GM18519 (cell line): ENCODE data around the gene CHMP6.

ENCODE experiments used
- ATAC-seq: cut with Tn5 transposase; IDR thresholded peaks from one replicate; pipeline ENCODE4 v1.9.1; 2021; ENCODE audit warnings: mild to moderate bottlenecking, moderate library complexity; ENCODE audit not compliant: unreplicated experiment, low FRiP score

CHMP6 gene

DNA sequence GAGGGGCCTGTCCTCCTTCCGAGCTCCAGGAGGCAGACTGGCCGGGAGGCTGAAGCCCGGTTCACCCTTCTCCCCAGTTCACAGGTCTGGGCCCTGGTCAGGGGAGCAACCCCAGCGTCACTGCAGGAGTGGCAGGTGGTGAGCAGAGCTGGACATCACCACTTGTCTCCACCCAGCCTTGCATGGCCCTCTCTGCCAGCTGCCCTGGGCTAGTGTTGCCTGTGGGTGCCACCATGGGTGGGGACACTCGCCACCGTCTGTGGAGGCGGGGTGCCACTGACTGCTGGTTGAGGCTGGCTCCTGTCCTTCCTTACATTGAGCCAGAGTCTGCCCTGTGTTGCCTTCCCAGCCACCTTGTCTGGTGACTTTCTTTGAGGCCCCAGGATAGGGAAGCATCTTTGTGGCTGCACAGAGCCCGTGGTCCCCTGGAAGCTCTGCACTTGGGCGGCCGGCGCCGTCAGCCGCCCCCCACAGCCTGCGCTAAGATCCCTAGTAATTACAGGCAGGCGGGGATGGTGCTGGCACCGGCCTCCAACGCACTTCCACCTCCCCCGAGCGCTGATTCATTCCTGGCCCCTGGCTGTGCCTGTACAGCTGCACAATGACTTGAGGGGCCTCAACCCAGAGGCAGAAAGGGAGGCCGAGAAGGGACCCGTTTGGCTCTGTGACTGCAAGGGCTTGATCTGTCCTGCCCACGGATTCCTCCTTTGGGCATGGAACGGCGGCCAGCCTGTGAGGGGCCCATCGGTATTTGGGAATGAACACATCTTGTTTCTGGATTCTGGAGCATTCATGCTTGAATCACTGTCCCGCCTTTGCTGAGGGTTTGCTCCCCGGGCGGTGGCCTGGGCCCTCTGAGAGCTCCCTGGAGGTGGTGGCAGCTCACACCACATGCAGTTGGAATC is 48.5 kb downstream of the CHMP6 start:
- no peak for ATAC-seq

DNA sequence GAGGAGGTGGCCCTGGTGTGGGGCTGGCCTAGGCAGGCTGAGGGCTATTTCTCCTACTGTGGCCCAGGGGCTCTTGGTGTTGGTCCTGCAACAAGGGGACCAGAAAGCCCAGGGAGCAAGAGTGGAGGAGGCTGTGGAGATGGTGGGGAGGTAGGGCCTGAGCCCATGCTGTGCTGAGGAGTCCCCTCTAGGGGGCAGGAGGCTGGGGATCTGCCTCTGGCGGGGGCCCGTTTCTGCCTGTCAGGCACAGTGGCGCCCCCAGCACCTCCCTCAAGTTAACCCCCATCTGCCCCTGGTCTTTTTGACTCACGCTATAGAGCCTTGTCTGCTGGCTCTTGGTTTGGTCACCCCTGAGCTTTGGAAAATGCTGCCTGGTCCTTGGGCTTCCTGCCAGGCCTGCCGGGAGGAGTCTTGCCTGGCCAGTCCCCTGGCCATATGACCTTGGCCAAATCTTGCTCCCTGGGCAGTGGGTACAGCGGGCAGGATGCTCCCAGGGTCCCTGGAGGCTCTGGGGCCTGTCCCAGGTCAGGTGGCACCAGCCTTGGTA is 49.2 kb downstream of the CHMP6 start:
- ATAC-seq: no peak

DNA sequence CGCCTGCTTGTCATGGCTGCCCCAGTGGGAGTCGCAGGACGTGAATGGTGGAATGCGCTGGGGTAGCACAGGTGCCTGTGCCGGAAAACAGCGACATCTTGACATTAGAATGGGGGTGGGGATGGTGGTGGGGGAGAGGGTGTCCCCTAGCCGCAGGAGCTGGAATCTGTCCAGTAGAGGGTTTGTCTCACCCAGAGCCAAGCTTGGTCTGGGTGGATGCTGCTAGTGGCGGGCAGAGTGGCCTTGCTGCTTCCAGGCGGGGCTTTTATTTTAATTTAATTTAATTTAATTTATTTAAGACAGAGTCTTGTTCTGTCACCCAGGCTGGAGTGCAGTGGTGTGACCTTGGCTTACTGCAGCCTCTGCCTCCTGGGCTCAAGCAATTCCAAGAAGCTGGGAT is 51.0 kb downstream of the CHMP6 start:
- ATAC-seq: no peak

DNA sequence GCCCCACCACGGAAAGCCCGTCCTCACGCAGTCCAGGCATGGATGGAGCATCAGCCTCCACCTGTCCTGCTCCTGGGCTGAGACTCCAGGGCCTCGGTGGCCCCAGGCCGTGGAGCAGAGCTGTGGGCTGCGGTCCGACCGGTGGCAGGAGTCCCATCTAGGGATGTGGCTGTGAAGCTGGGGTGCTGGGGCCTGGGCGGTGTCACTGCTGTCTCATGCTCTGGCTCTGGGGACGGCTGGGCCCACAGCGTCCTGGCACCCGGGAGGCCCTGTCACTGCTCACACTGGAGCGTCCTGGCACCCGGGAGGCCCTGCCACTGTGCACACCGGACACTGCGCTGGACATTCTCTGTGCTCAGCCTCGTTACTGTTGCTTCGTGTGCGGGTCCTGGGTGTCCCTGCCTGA is 51.7 kb downstream of the CHMP6 start:
- ATAC-seq: no peak

DNA sequence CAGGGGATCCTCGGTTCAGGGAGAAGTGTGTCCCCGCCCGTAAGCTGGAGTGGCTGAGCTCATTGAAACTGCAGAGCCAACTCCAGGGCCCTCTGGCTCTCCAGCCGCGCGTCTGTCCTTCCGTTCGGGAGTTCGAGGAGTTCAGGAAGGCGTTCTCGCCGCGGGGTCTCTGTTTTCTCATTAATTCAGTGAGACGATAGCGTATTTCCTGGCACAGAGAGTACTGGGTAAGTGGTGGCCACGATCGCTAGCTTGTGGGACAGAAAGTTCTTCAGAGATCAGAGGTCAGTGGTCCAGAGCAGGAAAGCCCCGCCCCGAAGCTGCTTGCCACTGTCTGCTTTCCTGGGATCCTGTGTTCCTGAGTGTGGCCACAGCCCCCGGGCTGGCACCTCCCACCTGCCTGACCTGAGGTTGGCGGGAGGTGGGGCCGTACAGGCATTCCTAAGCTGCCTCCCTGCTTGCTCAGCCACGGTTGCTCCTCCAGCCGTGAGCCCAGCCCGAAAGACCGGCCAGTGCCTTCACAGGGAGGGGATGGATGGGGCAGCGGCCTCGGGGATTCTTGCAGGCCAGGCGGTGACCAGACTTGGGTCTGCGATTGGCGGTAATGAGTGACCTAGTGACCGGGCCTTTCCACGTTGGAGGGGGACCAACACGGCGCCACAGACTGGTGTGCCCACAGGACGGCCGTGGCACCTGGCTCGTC is 52.2 kb downstream of the CHMP6 start:
- ATAC-seq: no peak

DNA sequence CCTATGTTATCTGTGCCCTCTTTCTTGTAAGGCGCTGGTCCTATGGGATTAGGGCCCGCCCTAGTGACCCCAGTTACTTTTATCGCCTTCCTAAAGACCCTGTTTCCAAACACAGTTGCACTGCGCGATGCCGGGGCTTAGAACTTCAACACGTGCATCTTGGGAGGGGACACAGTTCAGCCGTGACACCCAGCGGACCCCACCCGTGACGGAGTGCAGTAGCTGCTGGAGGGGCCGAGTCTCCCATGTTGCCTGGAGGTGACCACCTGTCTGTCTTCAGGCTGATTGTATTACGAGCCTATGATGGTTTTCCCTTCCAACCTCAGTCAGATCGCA is 52.8 kb downstream of the CHMP6 start:
- ATAC-seq: no peak

DNA sequence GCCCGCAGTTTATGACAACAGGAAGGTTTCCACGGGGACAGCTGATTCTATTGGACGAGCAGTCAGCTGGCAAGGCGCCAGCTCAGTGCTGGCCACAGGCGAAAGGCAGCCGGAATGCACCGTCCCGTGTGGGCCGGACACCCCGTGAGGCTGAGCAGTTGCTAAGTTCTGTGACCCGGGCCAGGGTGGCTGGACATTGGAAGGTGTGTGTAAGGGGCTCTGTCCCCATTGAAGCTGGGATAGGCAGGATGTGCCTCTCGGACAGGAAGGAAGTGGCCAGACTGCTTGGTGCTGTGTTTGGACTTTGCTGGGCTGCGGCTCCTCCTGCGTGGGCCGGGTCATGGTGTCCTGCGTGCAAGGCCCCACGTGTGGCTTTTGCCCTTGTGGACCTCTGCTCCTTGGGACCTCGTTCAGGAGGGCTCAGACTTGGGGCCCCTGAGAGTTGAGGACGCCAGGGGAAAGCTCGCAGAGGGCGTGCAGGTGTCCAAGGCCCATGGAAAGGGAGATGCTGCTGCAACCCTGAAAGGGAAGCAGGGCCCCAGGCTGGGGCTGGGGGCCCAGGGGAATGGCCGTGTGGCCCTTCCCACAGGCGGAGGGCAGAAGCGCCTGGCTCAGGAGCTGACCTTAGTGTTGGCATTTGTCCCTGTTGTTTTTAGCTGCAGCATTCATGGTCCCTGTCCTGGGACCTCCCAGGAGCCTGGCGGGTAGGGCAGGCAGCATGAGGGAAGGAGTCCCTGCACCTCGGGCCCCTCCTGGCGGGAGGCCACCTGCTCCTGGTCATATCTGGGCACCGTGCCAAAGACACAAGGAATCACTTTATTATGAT is 53.3 kb downstream of the CHMP6 start:
- no peak for ATAC-seq

DNA sequence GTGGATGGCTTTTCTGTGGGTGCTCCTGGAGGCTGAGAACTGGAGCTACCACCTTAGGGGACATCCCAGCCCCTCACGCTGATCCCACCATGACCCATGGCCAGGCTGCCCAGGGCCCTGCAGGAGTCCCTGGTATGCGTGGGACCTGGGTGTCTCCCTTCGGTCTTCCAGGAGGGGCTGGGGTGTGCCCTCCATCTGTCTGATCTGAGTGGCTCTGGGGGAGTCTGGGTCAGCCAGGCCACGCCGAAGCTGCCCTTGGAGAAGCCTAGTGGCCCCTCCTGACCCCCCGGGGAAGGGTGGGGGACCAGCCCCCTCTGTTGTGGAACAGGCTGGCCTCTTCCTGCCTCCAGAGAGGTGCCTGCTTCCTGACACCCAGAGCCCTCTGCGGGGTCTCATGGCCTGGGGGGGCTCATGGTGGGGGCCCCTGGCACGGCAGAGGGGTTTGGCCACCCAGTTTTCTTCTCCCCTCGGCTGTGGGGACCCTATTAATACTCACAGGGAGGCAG is 54.0 kb downstream of the CHMP6 start:
- ATAC-seq: no peak

DNA sequence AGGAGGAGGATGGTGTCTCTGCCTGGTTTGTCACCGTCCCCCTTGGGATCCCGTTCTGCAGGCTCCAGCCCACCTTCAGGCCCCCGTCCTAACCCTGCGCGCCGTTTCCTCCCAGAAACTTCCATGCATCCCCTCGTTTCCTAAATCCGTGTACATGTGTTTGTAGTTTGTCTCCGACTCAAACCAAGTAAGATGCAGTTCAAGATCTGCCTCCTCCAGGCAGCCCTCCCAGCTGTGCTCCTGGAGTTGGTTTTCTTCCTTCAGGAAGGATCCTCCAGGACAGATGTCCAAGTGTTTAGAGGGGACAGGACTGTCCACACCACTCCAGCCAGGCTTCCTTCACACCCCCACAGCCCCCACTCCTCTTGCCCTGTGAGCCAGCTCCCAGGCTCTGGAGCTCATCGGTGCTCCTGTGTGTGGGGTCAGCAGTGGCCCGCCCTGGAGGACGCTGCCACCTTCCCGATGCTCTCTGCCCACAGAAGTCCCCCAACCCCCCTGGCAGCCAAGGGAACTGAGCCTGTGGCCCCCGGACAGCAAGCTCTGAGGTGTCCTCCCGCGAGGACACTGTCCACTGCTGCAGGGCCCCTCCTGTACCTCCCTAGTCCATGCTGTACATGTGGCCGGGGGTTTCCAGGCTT is 54.6 kb downstream of the CHMP6 start:
- no peak for ATAC-seq

DNA sequence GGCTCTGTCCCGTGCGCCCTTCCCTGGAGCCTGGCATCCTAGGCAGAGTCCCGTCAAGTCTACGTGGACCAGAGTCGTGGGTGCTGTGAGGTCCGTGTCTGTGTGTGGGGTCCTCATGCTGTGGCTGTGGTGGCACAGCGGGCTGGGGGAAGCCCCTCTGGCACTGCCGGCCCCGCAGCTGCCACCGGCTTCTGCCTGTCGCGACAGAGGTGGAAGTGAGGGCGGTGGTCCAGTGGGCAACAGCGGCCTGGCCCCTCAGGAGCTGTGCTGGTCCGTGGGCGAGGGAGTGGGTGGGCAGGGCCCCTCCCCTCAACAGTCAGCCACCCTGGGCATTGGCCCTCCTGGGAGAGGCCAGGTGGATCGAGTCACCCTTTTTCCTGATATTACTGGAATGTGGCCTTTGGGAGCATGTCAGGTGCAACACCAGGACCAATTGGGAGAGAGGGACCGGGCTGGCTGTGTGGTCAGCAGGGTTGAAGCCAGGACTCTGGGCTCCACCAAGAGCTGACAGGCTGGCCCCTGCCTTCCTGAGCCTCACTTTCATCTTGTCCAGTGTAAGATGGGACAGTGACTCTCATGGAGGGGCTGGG is 55.2 kb downstream of the CHMP6 start:
- no peak for ATAC-seq

DNA sequence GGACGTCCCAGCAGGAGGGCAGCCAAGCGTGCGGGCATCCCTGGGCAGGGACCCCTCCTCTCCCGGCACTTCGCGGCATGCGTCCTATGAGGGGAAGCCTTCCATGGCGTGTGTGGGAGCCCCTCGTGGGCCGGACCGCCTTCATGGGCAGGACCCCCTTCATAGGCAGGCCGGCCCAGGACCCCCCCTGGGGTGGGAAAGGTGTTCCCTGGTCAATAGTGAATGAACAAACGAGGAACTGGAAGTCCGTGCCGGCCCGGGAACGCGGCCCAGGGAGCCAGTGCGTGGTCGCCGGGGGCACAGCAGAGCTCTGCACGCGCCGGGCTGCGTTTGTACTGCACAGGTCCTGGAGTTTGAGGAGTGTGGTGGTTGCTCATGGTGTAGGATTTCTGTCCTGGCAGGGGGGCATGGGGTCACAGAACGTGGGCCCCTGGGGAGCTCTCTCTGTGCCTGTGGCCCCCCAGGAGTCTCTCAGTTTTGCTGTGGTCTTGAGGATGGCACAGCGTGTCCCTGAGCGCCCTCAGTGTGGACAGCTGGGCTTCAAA is 57.3 kb downstream of the CHMP6 start:
- ATAC-seq: no peak

DNA sequence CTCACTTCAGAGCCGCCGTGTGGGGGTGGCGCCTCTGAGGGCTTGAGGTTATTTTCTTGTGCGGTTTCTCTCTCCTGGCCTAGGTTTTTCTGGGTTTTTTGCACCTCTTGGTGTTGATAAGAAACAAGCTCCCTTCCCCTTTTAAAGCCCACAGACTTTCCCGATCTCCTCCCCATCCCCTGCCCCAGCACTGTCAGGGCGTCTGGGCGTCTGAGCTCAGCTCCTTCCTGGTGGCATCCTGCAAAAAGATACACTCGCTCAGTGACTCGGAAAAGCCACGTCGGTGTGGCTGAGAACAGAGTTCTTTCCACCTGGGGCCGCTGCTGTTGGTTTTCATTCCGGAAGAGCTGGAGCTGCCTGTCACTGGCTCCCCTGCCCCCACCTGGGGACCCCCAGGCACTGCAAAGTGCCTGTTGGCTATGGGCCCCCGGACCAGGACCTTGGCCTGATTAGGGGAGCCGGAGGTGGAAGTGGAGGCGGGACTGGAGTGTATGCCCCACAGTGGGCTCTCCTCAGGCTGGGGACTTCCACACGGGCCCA is 57.8 kb downstream of the CHMP6 start:
- no peak for ATAC-seq
